SU-DHL-6 (cell line): ENCODE results near the gene SERPINH1.

ENCODE experiments used
- EZH2phosphoT487 ChIP-seq: fragments of 200-600 bp; sonication (generic), shearing (Covaris generic); conservative IDR thresholded peaks from 2 replicates; pipeline ENCODE4 v1.6.1; 2018; ENCODE audit warnings: mild to moderate bottlenecking, antibody characterized with exemption, low read length, moderate library complexity, mixed read lengths
- TF ChIP-seq, protein P1 (sequence below): fragments of 200-600 bp; sonication (generic); IDR thresholded peaks from one replicate; pipeline ENCODE4 v1.5.1; 2017; ENCODE audit warnings: antibody characterized with exemption, mild to moderate bottlenecking, low read length, moderate library complexity; ENCODE audit not compliant: insufficient read depth, poor library complexity, severe bottlenecking

DNA sequence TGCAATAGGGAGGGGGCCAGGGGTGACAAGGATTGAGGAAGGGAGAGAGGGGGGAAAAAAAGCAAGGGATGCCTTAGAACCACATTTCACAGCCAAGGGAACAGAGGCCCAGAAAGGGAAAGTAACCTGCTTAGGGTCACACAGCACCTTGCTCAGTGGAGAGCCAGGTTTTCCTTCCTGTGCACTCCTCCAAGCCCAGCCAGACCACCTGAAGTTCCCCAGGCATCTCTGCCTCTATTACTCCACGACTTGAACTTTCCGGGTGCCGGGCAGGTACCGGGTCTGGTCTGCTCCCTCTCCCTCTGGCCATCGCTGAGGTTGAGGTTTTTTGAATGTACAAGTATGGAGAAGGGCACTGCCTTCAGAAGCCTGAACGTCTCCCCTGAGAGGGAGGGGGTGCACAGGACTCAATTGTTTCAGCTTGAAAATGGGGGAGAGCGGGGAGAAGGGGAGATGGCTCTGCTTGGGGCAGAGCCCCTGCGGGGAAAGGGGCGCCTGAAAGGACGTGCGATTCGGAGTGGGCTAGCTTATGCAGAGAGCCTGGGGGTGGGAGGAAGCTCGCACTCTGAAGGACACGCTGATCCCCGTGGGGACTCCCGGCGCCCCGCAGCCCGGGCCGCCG lies 516 bp upstream of the SERPINH1 start:
- TF ChIP-seq, protein P1, sequence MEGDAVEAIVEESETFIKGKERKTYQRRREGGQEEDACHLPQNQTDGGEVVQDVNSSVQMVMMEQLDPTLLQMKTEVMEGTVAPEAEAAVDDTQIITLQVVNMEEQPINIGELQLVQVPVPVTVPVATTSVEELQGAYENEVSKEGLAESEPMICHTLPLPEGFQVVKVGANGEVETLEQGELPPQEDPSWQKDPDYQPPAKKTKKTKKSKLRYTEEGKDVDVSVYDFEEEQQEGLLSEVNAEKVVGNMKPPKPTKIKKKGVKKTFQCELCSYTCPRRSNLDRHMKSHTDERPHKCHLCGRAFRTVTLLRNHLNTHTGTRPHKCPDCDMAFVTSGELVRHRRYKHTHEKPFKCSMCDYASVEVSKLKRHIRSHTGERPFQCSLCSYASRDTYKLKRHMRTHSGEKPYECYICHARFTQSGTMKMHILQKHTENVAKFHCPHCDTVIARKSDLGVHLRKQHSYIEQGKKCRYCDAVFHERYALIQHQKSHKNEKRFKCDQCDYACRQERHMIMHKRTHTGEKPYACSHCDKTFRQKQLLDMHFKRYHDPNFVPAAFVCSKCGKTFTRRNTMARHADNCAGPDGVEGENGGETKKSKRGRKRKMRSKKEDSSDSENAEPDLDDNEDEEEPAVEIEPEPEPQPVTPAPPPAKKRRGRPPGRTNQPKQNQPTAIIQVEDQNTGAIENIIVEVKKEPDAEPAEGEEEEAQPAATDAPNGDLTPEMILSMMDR: no peak
- TF ChIP-seq EZH2phosphoT487: no peak
